Testis (tissue), 3 donors: ENCODE measurements around the gene HCFC2. TPM values are rescaled to one million over a fixed set of nuclear protein-coding genes. Genes with fewer than 3 reads are reported as not detected.

ENCODE experiments used
- DNase-seq: peaks from one replicate; pipeline ENCODE4 v3.0.0-alpha.2; 2019
- H3K27ac ChIP-seq, 2 donors: fragments of 200-600 bp; sonication (generic); one replicate each; pipeline ENCODE4 v1.5.1; 2019
- H3K27me3 ChIP-seq: fragments of 200-600 bp; sonication (generic); one replicate; pipeline ENCODE4 v1.5.1; 2019
- H3K36me3 ChIP-seq: fragments of 200-600 bp; sonication (generic); one replicate; pipeline ENCODE4 v1.5.1; 2017; ENCODE audit warnings: low read depth; ENCODE audit errors: missing control alignments
- H3K4me1 ChIP-seq: fragments of 200-600 bp; sonication (generic); one replicate; pipeline ENCODE4 v1.5.1; 2019
- H3K4me3 ChIP-seq, 2 donors: fragments of 200-600 bp; sonication (generic); one replicate each; pipeline ENCODE4 v1.5.1; 2017 to 2019
- H3K9me3 ChIP-seq: fragments of 200-600 bp; sonication (generic); one replicate; pipeline ENCODE4 v1.5.1; 2017
- POLR2A ChIP-seq: fragments of 450-650 bp; IDR thresholded peaks from one replicate; pipeline ENCODE4 v1.6.1; 2017; ENCODE audit warnings: antibody characterized with exemption, mild to moderate bottlenecking, moderate library complexity
- WGBS, 2 donors: methylation state at CpG; one replicate each; pipeline ENCODE4 v1.1.5; 2018; 5-methylcytosine and 5-hydroxymethylcytosine counted together
- intact Hi-C: fragments of 100-400 bp; cut with DNase I; formaldehyde crosslinking; loops from one replicate; pipeline ENCODE4 v1.15.1; 2023; ENCODE audit warnings: low total_unique reads
- polyA plus RNA-seq: library from polyadenylated mRNA; stranded (reverse); fragments of 350-450 nt; fragmentation: Illumina TruSeq; extraction: RNeasy Lipid Tissue Mini Kit (QIAGEN cat#74804); gene quantifications from one replicate; pipeline ENCODE4 v1.2.3, GENCODE V29; 2014; ENCODE audit warnings: low read depth, low replicate concordance; ENCODE audit not compliant: insufficient read depth
- total RNA-seq, 2 donors: library from RNA; depleted of rRNA; stranded (reverse); fragments of >200 nt; gene quantifications; one replicate each; pipeline ENCODE4 v1.2.3, GENCODE V29; 2016
- TF ChIP-seq, protein P1 (sequence below), 3 experiments: fragments of 450-650 bp in 2 of 3; fragments of 200-600 bp in 1 of 3; sonication (generic) in 1 of 3; IDR thresholded peaks; one replicate each; pipeline ENCODE4 v1.5.1; 2016 to 2019; ENCODE audit warnings: antibody characterized with exemption in 3 of 3, mild to moderate bottlenecking in 2 of 3, moderate library complexity in 1 of 3

HCFC2 gene
- total and polyA plus RNA-seq, 3 donors from 2014 or later: 36.2 to 95.2 (median 57.9) TPM

DNA sequence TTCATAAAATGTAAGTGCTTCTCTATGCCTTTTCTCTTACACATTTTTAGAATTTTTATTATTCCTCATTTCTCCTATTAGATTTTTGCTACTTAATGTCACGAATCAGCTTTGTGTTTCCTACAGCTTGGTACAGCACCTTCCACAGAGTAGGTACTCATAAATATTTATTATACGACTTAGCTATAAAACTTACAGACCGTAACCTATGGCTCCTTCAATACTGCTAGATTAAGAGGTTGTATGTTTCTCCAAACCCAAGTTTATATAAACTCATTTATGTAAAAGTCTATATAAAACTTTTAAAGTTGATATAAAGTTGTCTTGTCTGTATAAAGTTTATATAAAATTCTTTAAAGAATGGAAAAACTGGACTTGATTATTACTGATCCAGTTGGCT lies 62.2 kb downstream of the HCFC2 start:
- Histone ChIP-seq H3K36me3 (no peaks in the 10 kb centered on the region), H3K27ac (no peak overlapping the region), H3K4me1 (no peaks in the 10 kb centered on the region), H3K27me3 (no peaks in the 10 kb centered on the region), H3K4me3 (no peak overlapping the region), H3K9me3 (no peaks in the 10 kb centered on the region)
- WGBS, 2 donors: 95 to 96% methylated on average over 3 of the region's 3 CpGs
- intact Hi-C loops: no loop called here
- DNase-seq: no peak
- TF ChIP-seq, protein P1, sequence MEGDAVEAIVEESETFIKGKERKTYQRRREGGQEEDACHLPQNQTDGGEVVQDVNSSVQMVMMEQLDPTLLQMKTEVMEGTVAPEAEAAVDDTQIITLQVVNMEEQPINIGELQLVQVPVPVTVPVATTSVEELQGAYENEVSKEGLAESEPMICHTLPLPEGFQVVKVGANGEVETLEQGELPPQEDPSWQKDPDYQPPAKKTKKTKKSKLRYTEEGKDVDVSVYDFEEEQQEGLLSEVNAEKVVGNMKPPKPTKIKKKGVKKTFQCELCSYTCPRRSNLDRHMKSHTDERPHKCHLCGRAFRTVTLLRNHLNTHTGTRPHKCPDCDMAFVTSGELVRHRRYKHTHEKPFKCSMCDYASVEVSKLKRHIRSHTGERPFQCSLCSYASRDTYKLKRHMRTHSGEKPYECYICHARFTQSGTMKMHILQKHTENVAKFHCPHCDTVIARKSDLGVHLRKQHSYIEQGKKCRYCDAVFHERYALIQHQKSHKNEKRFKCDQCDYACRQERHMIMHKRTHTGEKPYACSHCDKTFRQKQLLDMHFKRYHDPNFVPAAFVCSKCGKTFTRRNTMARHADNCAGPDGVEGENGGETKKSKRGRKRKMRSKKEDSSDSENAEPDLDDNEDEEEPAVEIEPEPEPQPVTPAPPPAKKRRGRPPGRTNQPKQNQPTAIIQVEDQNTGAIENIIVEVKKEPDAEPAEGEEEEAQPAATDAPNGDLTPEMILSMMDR (IDR thresholded peaks at IDR 0.05): no peak
- TF ChIP-seq POLR2A: no peak

DNA sequence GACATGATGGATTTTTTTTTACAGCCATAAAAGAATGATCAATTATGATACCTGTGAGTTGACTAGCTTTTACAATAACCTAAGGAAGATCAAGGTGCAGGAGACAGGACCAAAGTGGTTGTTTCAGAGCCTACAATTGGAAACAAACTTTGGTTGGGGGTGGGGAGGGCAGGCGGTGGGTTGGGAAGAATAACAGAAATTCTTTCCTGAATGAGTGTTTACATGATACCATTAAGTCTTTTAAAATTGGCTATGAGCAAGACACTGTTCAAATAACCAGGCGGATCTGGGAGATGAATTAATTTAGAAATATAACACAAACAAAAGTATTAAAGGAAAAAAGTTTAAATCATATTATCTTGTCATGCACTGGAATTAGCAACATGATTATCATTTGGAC lies 66.4 kb downstream of the HCFC2 start:
- Histone ChIP-seq H3K27ac (no peak overlapping the region), H3K4me3 (no peak overlapping the region), H3K4me1 (no peaks in the 10 kb centered on the region), H3K27me3 (no peaks in the 10 kb centered on the region), H3K36me3 (no peaks in the 10 kb centered on the region), H3K9me3 (no peaks in the 10 kb centered on the region)
- no peak for DNase-seq
- WGBS, 2 donors: 61 to 76% methylated on average over 2 of the region's 2 CpGs
- TF ChIP-seq, protein P1 (IDR thresholded peaks at IDR 0.05): no peak
- no peak for TF ChIP-seq POLR2A
- intact Hi-C loops: no loop called here

DNA sequence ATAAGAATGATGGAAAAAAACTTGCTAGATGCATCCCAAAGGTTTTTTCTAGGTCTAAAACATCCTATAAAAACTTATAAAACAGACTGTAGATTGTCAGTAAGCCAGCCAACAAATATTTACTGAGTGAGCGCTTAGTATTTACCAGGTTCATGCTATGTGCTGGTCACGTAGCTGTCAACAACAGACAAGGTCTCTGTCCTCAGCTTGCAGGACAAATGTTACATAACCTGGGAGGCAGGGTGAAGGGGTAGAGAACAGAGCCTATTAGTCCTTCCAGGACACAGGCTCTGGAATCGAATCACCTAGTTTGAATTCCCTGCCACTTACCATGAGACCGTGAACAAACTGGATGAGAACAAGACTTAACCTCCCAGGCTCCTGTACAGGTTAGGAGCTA lies 67.3 kb downstream of the HCFC2 start:
- no peak for TF ChIP-seq POLR2A
- TF ChIP-seq, protein P1 (IDR thresholded peaks at IDR 0.05): no peak
- Histone ChIP-seq H3K9me3 (no peaks in the 10 kb centered on the region), H3K27ac (no peak overlapping the region), H3K4me1 (peaks cover 7% of the 10 kb centered on the region), H3K27me3 (no peaks in the 10 kb centered on the region), H3K4me3 (no peak overlapping the region), H3K36me3 (no peaks in the 10 kb centered on the region)
- no peak for DNase-seq
- intact Hi-C loops: no loop called here
- 87 to 94% methylated on average over 4 of the region's 4 CpGs for WGBS, 2 donors

DNA sequence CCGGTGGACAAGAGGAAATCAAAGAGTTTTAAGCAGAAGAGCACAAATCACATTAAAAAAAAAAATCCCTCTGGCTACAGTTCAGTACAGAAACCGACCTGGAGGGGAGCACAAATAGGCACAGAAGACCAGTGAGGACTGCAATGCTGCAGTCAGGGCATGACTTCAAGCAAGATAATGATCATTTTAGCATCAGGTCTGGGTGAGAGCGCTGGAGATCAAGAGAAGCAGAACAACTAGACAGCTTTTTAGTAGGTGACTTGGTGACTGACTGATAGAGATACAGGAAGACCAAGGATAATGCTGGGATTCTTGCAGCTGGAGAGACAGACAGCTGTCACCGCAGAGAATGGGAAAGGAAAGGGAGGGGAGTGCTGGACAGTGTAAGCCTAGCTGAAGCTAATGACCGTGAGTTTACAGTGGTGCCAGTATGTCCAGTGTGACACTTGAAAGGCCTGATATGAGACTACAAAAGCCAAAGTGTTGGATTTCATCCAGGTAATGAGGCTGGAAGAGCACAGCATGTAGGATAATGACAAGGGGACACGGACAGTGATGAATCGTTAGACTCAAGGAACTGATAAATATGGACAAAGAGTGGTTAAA lies 68.1 kb downstream of the HCFC2 start:
- intact Hi-C loops: no loop called here
- Histone ChIP-seq H3K27ac (no peak overlapping the region), H3K4me3 (no peak overlapping the region), H3K27me3 (no peaks in the 10 kb centered on the region), H3K9me3 (no peaks in the 10 kb centered on the region), H3K36me3 (no peaks in the 10 kb centered on the region), H3K4me1 (peaks cover 11% of the 10 kb centered on the region)
- 72 to 76% methylated on average over 7 of the region's 7 CpGs for WGBS, 2 donors
- DNase-seq: no peak
- TF ChIP-seq, protein P1 (IDR thresholded peaks at IDR 0.05): no peak
- no peak for TF ChIP-seq POLR2A

DNA sequence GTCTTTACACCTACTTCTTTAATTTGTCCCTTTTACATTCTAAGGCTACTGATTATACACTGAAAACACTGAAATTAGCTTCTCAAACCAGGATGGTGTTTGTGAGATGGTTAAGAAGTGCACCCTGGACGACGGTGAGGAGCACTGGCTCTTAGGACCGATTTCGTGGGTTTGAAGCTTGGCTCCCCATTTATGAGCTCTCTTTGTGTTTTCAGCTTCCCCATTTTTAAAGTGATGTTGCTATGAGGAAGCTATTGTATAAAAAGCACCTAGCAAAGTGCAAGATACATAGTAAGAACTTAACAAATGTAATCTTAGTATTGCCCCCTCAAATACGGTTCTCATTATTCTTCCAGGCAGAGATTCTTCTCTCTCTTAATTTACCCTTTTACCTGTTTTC lies 69.0 kb downstream of the HCFC2 start:
- Histone ChIP-seq H3K27me3 (no peaks in the 10 kb centered on the region), H3K36me3 (no peaks in the 10 kb centered on the region)
- intact Hi-C loops: no loop called here

More for the DNA sequence above, 69.0 kb downstream of the HCFC2 start:
- DNase-seq: no peak
- Histone ChIP-seq H3K27ac (no peak overlapping the region), H3K9me3 (no peaks in the 10 kb centered on the region), H3K4me3 (no peak overlapping the region), H3K4me1 (peaks cover 12% of the 10 kb centered on the region)
- TF ChIP-seq POLR2A: no peak
- TF ChIP-seq, protein P1 (IDR thresholded peaks at IDR 0.05): no peak
- WGBS, 2 donors: 90 to 91% methylated on average over 5 of the region's 5 CpGs
